HEK293 (cell line): ENCODE data around the gene CXXC4.

Experiments used
- GFI1B ChIP-seq: fragments of 450-650 bp; formaldehyde crosslinking; IDR thresholded peaks from 2 replicates; pipeline ENCODE4 v1.5.1; 2016; ENCODE audit warnings: missing biosample characterization, missing genetic modification characterization
- KLF9 ChIP-seq: fragments of 450-650 bp; formaldehyde crosslinking; IDR thresholded peaks from 2 replicates; pipeline ENCODE4 v1.5.1; 2016; ENCODE audit warnings: missing biosample characterization, missing genetic modification characterization, low read depth
- TCF7L2 ChIP-seq: IDR thresholded peaks from 2 replicates; pipeline ENCODE4 v1.6.1; 2011; ENCODE audit warnings: low read depth, mild to moderate bottlenecking, inconsistent platforms, low read length, moderate library complexity, borderline replicate concordance
- ZNF138 ChIP-seq: fragments of 450-650 bp; formaldehyde crosslinking; IDR thresholded peaks from 2 replicates; pipeline ENCODE4 v1.5.1; 2016; ENCODE audit warnings: missing biosample characterization, missing genetic modification characterization, borderline replicate concordance
- ZNF175 ChIP-seq: fragments of 450-650 bp; formaldehyde crosslinking; IDR thresholded peaks from 2 replicates; pipeline ENCODE4 v1.5.1; 2016; ENCODE audit warnings: missing biosample characterization, missing genetic modification characterization
- ZNF214 ChIP-seq: fragments of 450-650 bp; formaldehyde crosslinking; IDR thresholded peaks from 2 replicates; pipeline ENCODE4 v1.5.1; 2017; ENCODE audit warnings: missing biosample characterization, mild to moderate bottlenecking, missing genetic modification characterization, borderline replicate concordance
- ZNF350 ChIP-seq: fragments of 450-650 bp; formaldehyde crosslinking; IDR thresholded peaks from 2 replicates; pipeline ENCODE4 v1.5.0; 2017; ENCODE audit warnings: missing biosample characterization, mild to moderate bottlenecking, missing genetic modification characterization
- ZNF354C ChIP-seq: fragments of 450-650 bp; formaldehyde crosslinking; IDR thresholded peaks from 2 replicates; pipeline ENCODE4 v1.5.1; 2016; ENCODE audit warnings: missing biosample characterization, missing genetic modification characterization, low read depth, borderline replicate concordance
- ZNF747 ChIP-seq: fragments of 450-650 bp; formaldehyde crosslinking; IDR thresholded peaks from 2 replicates; pipeline ENCODE4 v1.5.1; 2016; ENCODE audit warnings: missing biosample characterization, missing genetic modification characterization
- TF ChIP-seq, protein P1 (sequence below): fragments of 450-650 bp; formaldehyde crosslinking; IDR thresholded peaks from 2 replicates; pipeline ENCODE4 v1.5.1; 2016; ENCODE audit warnings: missing biosample characterization, missing genetic modification characterization
- TF ChIP-seq, protein P2 (sequence below): fragments of 450-650 bp; formaldehyde crosslinking; IDR thresholded peaks from 2 replicates; pipeline ENCODE4 v1.5.1; 2016; ENCODE audit warnings: missing biosample characterization, missing genetic modification characterization

DNA sequence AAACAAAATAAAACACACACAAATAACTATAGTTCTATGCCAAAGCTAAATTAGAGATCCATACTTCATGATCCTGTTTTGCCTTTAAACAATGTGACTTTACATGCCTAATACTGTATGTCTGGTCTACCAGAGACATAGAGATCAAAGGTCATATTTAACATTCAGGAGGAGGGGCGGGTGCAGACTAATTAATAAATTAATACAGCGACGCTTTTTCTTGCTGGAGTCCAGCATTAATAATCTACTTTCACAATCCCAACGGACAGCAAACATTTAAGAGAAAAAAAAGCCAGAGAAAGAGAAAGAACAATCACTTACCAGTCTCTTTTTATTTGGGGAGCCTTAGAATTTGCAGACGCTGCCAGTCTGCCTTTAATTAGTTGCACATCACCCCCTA lies 509 bp downstream of the CXXC4 start:
- no peak for TF ChIP-seq TCF7L2
- no peak for TF ChIP-seq ZNF747
- TF ChIP-seq, protein P1, sequence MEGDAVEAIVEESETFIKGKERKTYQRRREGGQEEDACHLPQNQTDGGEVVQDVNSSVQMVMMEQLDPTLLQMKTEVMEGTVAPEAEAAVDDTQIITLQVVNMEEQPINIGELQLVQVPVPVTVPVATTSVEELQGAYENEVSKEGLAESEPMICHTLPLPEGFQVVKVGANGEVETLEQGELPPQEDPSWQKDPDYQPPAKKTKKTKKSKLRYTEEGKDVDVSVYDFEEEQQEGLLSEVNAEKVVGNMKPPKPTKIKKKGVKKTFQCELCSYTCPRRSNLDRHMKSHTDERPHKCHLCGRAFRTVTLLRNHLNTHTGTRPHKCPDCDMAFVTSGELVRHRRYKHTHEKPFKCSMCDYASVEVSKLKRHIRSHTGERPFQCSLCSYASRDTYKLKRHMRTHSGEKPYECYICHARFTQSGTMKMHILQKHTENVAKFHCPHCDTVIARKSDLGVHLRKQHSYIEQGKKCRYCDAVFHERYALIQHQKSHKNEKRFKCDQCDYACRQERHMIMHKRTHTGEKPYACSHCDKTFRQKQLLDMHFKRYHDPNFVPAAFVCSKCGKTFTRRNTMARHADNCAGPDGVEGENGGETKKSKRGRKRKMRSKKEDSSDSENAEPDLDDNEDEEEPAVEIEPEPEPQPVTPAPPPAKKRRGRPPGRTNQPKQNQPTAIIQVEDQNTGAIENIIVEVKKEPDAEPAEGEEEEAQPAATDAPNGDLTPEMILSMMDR (tag by site-specific recombination), result no peak
- no peak for TF ChIP-seq ZNF138
- TF ChIP-seq ZNF175, result no peak
- TF ChIP-seq, protein P2, sequence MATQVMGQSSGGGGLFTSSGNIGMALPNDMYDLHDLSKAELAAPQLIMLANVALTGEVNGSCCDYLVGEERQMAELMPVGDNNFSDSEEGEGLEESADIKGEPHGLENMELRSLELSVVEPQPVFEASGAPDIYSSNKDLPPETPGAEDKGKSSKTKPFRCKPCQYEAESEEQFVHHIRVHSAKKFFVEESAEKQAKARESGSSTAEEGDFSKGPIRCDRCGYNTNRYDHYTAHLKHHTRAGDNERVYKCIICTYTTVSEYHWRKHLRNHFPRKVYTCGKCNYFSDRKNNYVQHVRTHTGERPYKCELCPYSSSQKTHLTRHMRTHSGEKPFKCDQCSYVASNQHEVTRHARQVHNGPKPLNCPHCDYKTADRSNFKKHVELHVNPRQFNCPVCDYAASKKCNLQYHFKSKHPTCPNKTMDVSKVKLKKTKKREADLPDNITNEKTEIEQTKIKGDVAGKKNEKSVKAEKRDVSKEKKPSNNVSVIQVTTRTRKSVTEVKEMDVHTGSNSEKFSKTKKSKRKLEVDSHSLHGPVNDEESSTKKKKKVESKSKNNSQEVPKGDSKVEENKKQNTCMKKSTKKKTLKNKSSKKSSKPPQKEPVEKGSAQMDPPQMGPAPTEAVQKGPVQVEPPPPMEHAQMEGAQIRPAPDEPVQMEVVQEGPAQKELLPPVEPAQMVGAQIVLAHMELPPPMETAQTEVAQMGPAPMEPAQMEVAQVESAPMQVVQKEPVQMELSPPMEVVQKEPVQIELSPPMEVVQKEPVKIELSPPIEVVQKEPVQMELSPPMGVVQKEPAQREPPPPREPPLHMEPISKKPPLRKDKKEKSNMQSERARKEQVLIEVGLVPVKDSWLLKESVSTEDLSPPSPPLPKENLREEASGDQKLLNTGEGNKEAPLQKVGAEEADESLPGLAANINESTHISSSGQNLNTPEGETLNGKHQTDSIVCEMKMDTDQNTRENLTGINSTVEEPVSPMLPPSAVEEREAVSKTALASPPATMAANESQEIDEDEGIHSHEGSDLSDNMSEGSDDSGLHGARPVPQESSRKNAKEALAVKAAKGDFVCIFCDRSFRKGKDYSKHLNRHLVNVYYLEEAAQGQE (tag by site-specific recombination), result no peak
- TF ChIP-seq ZNF354C, result no peak
- TF ChIP-seq GFI1B (tag by site-specific recombination), result no peak
- TF ChIP-seq ZNF350, result no peak
- no peak for TF ChIP-seq KLF9 (tag by site-specific recombination)
- TF ChIP-seq ZNF214, result no peak
